HG02981 (cell line): ENCODE results near the gene PRSS56.
"Not testable (repeated sequence)": the region's sequence is repeated elsewhere in the genome, so short reads cannot be mapped to it uniquely, and the experiment has no call there.

ENCODE experiments used
- ATAC-seq: cut with Tn5 transposase; IDR thresholded peaks from one replicate; pipeline ENCODE4 v1.9.1; 2021; ENCODE audit warnings: mild to moderate bottlenecking, moderate library complexity; ENCODE audit not compliant: unreplicated experiment

The PRSS56 gene

GRCh38 chr2:232524771-232525170 is 4.6 kb downstream of the PRSS56 start:
- no peak for ATAC-seq

GRCh38 chr2:232525199-232525598 is 5.0 kb downstream of the PRSS56 start:
- no peak for ATAC-seq

GRCh38 chr2:232525791-232526371 is 5.7 kb downstream of the PRSS56 start, which contains the start of gene CHRND:
TSS of gene CHRND (plus strand) at chr2:232526160. CDS start at chr2:232526216, 56 bp downstream.
- no peak for ATAC-seq

- no peak for ATAC-seq
Observed at GRCh38 chr2:232526372-232526941, 6.3 kb downstream of the PRSS56 start.

GRCh38 chr2:232527905-232528470 is 7.8 kb downstream of the PRSS56 start:
- no peak for ATAC-seq

- no peak for ATAC-seq
Observed at GRCh38 chr2:232528746-232529460, 8.7 kb downstream of the PRSS56 start.

- no peak for ATAC-seq
Observed at GRCh38 chr2:232529806-232530547, 9.8 kb downstream of the PRSS56 start.

GRCh38 chr2:232530626-232531260 is 10.6 kb downstream of the PRSS56 start:
- ATAC-seq: no peak

- no peak for ATAC-seq
Observed at GRCh38 chr2:232532419-232532818, 12.2 kb downstream of the PRSS56 start.

- not testable (repeated sequence) for ATAC-seq
Observed at GRCh38 chr2:232532821-232533220, 12.6 kb downstream of the PRSS56 start.

- ATAC-seq: no peak
Observed at GRCh38 chr2:232533944-232534710, 13.9 kb downstream of the PRSS56 start.

GRCh38 chr2:232534940-232535651 is 14.9 kb downstream of the PRSS56 start:
- no peak for ATAC-seq

GRCh38 chr2:232535761-232536530 is 15.8 kb downstream of the PRSS56 start:
- ATAC-seq: no peak

- no peak for ATAC-seq
Observed at GRCh38 chr2:232537079-232537478, 16.9 kb downstream of the PRSS56 start.

- ATAC-seq: no peak
Observed at GRCh38 chr2:232537499-232537898, 17.3 kb downstream of the PRSS56 start.

GRCh38 chr2:232538671-232539070 is 18.5 kb downstream of the PRSS56 start:
- no peak for ATAC-seq

GRCh38 chr2:232539298-232540231 is 19.4 kb downstream of the PRSS56 start, which contains the start of gene CHRNG:
TSS of gene CHRNG (plus strand) at chr2:232539692. CDS start at chr2:232539748, 56 bp downstream.
- ATAC-seq: no peak
